HG03064 (cell line): Measurements from ENCODE around the gene OPRL1.

Experiments
- ATAC-seq: cut with Tn5 transposase; IDR thresholded peaks from one replicate; pipeline ENCODE4 v1.9.1; 2021; ENCODE audit warnings: low read depth; ENCODE audit not compliant: unreplicated experiment

Gene OPRL1

DNA sequence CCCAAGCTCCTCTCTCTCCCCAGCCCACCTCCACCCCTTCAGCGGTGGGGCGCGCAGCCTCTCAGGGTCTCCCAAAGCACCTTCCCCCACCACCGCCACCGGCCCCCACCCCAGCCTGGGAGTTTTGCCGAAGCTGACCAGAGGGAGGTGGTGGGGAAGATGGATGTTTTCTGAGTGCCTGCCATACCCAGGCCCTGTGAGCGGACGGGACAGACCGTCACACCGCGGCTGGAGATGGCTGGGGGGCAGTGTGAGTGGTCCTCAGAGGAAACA is 38.2 kb upstream of the OPRL1 start:
- ATAC-seq = no peak

DNA sequence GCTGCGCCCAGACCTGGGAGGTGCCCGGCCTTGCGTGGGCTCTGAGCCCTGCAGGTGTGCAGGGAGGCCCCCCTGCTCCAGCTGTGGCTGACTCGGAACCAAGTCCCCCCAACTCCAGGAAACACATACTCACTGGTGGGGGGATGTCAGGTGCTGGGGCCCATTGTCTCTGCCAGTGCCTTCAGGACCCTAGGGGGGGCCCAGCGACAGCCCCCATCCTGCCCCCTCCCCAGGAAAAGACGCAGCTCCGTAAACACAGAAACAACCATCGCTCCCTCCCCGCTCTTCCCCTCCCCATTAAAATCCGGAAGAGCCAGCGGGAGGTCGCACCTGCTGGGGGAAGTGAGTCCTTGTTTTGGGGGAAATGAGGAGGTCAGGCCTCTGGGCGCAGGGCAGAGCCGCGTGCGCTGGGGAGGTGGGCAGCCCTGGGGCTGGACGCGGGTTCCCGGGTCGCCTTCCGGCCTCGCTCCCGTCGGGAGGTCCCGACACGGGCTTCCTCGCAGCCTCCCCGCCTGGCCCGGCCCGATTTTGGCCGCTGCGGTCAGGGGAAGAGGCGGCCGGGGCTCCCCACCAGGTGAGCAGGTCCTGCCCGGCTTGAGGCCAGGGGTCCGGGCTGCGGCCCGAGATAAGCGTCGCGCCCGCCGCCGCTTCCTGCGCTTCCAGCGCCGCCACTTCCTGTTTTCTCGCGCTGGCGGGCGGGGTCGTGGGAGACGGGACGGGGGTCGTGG is 37.7 kb upstream of the OPRL1 start:
- no peak for ATAC-seq

DNA sequence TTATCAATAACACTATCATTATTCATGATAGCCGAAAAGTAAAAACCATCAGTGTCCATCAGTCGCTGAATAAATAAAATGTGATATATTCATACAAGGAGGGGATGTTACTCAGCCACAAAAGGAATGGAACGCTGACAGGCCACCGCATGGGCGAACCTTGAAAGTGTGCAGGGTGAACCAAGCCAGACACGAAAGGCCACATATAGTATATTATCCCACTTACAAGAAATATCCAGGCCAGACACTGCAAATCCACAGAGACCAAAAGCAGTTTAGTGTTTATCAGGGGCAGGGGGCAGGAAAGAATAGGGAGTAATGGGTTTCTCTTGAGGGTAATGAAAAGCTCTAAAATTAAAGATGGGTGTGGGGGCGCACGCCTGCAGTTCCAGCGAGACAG is 36.1 kb upstream of the OPRL1 start:
- ATAC-seq = no peak

DNA sequence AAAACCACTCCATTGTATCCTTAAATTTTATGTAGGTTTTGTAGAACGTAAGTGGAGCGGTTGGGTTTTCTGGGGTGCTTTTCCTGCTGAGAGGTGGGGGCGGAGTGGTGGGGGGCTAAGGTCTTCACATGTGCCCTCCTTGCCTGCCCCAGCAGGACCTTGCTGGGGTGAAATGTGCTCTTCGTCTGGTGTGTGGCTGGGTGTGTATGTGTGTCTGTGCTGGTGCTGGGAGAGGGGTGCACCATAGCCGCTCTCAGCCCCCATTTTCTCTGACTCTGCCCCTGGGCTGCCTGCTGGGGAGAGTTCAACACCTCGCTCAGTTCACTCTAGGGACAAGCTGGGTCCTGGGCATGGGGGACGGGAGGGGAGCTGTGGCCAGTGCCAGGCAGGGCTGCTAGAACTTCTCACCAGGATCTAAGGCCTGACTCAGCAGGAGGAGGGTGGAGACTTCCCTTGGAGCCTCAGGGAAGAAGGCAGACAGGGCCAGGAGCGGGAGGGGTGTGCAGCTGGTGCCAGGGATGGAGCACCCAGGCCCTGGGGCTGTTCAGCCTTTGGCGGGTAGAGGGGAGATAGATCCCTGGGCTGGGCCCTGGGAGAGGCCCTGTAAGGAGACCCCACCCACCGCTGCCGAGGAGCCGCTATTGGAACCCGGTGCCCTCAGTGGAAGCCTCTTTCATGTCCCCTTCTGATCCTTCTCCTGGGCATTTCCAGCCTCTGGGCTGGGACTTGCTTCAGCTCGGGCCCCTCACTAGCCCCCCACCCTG is 35.2 kb upstream of the OPRL1 start:
- ATAC-seq = no peak

DNA sequence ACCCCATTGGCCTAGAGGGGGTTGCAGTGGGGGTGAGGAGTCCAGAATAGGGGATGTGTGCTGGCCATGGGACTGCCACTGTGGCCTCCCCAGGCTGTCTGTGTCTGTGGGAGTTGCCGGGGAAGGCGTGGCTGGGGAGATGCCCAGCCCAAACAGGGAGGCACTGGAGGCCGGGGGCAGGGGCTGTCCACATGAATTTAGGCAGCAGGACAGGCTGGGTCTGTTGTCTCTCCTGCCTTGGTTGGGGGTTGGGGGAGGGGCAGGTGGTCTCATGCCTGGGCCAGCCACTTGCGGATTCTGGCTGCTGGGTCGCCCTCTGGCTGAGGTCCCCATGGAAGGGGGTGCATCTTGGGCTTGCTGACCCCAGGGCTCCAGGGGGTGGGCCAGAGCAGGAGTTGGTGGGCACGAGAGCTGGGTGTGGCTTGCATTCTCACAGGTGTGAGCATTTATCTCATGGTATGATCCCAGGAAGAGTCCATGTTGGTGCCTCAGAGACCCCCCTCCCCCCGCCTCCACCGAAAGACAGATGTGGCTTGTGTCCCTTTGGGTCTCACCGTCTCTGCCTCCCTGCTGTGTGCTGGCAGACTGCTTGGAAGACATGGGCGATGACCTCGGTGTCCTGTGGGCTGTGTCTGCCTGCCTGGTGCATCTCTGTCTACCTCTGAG is 34.4 kb upstream of the OPRL1 start:
- no peak for ATAC-seq

DNA sequence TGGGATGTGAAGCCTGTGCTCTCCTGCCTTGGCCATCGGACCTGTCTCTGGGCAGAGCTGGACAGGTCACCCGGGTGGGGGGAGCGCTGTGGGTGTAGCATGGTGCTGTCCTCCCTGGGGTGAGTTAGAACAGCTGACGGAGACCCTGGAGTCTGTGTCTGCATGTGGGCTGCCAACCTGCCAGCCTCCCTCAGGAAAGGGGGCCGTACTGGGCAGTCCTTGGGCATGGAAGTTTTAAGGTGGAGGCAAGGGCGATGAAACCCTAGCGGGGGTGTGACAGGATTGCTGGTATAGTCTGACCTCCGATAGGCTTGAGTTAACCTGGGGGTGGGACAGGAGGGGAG is 32.9 kb upstream of the OPRL1 start:
- ATAC-seq = no peak

DNA sequence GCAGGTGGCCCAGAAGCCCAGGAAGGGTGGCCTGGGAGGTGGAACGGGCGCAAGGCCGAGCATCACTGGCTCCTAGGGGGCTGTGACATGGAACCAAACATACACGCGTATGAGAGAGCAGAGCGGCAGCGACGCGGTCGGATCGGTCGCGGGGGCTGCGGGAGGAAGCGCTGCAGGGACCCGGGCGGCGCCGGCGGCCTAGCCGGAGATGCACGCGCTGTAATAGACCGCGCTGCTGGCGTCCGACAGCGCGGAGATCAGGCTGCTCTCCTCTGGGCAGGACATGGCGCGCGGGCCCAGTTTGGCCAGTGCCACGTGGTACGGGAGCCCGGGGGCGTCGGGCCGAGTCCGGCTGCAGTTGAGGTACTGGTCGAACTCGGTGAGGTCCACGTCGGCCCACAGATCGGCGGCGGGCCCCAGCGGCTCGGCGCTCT is 31.9 kb upstream of the OPRL1 start:
- no peak for ATAC-seq

DNA sequence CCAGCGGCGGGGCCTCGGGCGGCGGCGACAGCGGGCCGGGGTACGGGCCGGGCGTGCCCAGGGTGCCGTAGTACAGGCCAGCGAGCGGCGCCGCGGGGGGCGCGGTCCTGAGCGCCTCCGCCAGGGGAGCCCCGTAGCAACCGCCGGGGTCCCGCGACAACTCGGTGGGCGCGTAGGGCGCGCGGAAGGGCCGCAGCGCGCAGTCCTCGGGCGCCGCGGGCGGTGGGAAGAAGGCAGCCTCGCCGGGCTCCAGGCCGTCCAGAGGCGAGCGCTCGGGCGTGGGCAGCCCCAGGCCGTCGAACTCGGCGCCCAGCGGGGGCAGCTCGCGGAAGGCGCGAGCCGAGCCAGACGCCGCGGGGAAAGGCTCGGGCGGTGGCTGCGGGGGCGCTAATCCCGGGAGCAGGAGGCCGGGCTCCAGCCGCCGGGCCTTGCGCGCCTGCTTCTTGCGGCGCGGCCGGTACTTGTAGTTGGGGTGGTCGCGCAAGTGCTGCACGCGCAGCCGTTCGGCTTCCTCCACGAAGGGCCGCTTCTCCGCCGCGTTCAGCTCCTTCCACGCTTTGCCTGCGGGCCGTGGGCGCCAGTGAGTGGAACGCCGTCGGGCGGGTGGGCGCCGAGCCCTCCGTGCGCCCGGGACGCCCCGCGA is 31.4 kb upstream of the OPRL1 start:
- no peak for ATAC-seq

DNA sequence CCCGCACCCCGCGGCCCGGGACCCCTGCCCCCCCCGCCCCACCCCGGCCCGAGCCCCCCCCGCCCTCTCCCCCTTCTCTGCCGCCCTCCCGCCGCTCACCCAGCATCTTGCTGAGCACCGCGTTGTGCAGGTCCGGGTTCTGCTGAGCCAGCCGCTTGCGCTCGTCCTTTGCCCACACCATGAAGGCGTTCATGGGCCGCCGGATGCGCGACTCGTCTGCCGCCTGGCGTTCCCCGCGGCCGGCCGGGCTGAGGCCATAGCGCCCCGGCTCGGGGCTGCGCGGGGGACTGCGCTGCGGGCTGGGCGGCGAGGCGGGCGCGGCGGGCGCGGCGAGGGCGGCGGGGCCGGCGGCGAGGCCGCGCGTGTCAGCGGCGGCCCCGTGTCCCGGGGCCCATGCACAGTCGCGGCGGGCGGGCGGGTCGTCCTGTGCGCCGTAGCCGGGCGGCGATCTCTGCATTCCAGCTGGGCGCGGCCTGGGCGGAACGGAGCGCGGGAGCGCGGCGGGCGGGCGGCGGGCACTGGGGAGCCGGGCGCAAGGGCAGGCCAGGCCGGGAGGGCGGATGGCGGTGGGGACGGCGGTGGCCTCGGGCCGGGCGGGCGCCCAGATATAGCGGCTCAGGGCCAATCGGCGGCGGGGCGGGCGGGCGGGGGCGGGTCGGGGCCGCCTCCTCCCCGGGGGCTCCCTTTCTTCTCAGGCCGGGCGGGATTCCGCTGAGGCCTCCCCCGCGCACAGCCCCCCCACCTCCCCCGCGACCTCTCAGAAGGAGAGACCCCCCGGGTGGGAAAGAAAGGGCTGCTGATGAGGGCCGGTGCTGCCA is 30.6 kb upstream of the OPRL1 start, which contains the start of gene SOX18:
TSS of gene SOX18 (minus strand) at position 580 of the 818 bp plus-strand sequence. CDS start at position 457, 123 bp downstream.
- ATAC-seq = no peak

DNA sequence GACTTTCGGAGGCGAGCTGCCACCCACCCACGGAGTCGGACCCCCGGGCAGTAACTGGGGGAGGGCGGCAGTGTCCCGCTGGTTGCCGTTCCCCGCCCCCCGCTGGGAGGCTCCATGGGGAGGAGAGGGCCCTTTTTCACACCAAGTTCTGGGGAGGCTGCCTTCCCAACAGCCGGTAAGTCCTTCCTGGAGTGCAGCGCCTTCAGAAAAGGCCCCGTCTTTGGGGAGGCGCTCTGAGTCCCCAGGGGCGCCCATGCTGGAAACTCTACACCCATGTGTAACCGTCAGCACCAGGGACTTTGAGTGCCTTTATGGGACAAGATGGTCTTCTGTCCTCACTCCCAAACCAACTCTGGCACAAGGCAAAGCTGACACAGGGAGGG is 30.0 kb upstream of the OPRL1 start:
- ATAC-seq = no peak

DNA sequence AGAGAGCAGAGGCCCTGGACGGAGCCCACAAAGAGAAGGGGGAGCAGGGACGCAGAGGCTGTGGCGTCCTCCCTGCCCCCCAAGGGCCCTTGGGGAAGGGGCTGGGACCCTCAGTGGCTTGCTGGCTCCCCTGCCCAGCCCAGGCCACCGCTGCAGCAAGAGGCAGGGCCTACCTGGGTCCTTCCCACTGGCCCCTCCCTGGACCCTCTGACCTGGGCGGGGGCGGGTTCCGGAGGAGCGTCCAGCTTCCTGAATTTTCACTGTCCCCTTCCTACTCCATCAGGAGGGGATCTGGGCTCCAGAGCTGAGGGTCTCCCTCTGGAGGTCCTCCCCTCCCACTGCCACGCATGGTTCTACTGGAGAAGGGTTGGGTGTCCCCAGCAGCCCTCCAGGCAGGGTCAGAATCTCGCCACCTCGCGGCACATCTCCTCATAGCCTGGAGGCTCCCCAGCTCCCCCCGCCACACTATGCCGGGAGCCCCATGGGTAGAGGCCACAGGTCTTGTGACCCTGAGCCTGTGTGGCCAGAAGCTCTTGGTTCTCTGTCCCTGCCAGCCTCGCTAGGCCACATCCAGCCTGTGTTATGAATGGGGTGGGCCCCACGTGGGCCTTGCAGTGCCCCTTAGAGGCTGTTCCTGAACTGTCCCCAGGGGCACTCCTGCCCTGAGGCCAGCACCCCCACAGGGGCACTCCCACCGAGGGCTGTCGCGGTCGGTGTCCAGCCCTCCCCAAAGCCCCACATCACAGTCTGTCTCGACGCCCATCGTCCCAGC is 29.4 kb upstream of the OPRL1 start:
- no peak for ATAC-seq

DNA sequence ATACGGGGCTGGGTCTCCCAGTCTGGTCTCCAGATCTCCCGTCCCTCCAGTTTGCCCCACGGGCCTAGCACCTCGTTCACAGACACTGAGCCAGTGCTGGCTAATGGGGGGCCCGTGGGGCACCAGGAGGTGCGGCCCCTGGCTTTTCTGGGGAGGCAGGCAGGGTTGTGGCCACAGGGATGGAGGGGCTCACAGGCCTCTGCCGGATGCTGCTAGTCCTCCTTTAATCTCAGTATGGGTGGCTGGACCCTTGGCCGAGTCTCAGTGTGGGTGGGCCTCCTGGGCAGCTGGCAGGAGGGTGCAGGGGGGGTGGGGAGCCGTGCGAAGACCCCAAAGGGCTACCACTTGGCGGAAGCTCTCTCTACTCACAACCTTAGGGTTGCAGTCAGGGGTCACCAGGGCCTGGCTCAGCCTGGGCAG is 28.8 kb upstream of the OPRL1 start:
- ATAC-seq = no peak

DNA sequence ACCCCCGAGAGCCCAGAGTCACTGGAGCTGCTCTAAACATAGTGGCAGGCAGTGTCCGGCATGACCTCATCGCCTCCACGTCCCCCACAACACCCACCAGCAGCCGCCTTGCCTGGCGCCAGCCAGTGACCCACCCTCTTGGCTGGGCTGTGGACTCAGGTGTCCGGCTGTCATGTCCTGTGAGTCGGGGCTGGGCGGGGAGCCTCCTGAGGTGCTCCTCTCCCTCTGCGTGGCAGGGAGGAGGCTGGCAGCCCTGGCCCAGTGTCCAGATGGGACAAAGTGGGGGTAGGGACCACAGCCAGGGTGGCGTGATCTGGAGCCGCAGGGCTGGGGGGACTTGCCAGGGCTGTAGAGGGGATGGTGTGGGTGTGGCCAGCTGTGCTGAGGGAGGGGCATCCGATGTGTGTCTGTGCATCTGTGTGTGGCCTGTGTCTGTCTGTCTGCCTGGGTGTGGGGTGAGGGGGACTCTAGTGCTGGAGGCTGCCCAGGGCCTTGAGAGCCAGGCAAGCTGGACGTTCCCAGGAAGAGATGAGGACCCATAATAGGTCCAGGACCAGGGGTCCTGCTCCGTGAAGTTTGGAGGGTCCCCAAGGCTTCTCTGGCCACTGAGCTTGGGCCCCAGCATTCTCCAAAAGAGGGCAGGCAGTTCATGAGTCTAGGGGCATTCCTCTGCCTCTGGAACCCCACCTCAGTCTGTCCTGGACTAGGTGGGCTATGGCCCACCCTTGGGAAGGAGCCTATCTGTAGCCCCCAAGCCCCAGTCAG is 28.1 kb upstream of the OPRL1 start:
- ATAC-seq = no peak

DNA sequence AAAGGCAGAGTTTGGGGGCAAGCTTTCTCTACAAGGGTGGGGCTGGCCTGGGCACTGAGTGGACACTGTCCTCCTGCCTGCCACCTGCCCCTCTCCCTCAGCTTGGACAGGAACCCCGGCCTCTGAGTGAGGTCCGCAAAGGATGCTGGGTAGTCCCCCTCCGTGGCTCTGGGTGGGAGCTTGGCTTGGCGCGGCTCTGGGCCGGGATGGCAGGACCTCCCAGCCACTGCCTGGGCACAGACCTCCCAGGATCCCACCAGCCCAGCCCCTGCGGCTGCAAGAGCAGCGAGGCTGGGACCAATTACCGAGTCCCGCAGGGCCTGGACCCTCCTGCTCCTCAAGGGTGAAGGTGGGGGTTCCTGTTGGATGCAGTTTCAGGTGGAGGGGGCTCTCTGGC is 27.6 kb upstream of the OPRL1 start:
- ATAC-seq = no peak

DNA sequence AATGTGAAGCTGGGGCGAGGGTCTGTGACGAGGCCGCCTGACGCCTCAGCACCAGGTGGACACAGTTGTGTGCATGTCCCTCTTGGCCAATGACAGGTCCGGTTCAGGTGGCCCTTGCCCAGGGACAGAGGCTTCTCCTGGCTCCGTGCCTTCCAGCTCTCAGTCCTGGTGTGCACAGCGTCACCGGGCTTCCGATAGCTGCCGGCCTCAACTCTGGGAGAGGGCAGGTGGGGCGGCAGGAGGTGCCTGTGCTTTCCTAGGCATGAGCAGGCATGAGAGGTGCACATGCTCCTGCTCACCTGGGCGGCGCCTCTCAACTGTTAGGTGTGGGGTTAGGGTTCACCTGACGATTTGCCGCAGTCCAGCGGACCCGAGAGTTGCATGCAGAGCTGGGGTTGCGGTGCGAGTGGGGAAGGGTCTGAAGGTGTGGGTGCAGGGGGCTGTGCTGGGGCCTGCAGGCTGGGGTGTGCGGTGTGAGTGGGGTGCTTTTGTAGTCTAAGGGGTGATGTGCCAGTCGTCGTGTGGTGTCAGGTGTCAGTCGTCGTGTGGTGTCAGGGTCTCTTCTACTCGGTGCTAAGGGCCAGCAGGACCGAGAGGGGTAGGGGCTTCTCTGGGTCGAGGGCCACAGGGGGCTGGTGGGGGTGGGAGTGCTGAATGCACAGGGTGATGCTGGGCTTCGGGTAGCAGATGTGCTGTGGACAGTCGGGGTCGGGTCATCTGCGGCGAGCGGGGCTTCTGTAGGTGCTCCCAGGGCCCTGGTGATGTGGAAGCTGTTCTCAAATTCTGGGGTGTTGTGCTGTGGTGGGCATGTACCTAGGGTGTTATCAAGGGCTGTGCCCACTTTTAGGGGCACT is 26.7 kb upstream of the OPRL1 start:
- ATAC-seq = no peak

DNA sequence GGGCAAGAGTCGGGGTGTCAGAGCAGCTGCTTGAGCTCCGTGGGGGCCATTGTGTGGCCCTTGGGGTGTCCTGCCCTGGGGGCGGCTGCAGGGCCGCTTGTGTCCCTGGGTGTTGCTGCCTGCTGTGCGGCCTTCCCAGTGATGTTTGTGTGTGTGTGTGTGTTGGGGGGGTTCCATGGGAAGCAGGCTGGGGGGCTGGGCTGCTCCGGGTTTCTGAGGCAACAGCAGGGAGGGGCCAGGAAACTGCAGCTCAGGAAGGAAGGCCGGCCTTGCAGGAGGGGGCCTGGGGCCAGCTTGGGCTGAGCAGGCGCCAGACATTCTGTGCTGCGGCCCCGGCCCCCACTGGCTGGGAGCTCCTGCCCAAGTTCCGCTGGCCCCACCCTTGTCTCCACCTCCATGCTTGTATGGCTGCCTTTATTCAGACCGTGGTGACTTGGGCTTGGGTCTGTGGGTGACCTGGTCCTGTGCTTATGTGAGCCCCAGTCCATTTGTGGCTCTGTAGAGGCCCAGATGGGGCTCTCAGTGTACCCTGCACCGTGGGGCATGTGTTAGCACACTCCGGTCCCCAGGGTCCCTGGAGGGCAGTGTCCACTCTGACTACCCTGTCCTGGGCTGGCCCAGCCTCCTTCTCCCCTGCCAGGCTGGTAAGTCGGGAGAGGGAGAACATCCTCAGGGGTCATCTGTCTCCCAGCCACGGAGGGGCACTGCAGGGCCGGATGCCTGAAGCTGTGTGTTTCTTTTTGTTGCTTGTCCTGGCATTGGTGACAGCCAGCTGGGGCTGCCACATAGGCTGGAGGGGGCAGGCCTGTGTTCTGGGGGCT is 25.8 kb upstream of the OPRL1 start:
- ATAC-seq = no peak

DNA sequence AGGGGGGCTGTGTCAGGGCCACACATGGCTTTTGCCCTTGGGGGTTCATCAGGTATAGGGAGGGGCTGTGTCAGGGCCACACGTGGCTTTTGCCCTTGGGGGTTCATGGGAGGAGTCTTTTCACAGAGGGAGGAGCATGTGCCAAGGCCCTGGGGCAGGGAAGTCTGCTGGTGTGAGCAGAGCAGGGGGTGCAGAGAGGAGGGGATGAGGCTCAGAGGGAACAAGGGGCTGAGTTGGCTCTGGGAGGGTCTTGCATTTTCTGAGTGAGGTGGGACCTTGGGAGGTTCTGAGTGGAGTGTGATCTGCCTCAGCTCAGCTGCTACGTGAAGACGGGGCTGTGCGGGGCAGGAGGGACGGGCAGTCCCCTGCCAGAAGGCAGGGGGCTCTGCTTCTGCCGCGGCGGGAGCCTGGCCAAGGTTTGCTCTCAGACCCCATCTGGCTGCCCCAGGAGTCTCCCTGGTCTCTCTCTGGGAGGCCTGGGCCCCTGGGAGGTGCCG is 24.4 kb upstream of the OPRL1 start:
- no peak for ATAC-seq
